K562 (cell line): ENCODE results near the gene PSMB8. TPM values are rescaled to one million over a fixed set of nuclear protein-coding genes. Genes with fewer than 3 reads are reported as not detected.
A peak's percentile ranks its signal among the peaks of the same experiment; 100 is the strongest.

Experiments used
- REST ChIP-seq, 2 experiments: fragments of 450-650 bp; formaldehyde crosslinking in 1 of 2; IDR thresholded peaks; 2 replicates each; pipeline versions ENCODE4 v1.4.0 to v1.6.1; 2014 to 2020; ENCODE audit warnings: mild to moderate bottlenecking in 2 of 2, borderline replicate concordance in 1 of 2, low read depth in 1 of 2
- polyA plus RNA-seq, 8 experiments: library from polyadenylated mRNA; depleted of rRNA in 4 of 8; stranded (reverse) in 5 of 8; unstranded in 3 of 8; fragments of >200 nt; fragmentation: Nextera tagmentation in 2 of 8; fragmentation: Illumina TruSeq in 1 of 8; extraction: Ambion mirVana in 2 of 8; extraction: Trizol in 1 of 8; gene quantifications; 2 replicates each; pipeline versions ENCODE4 v1.2.1 to v1.2.3, GENCODE V29; 2011 to 2014; ENCODE audit warnings: inconsistent platforms in 1 of 8, missing spikeins in 1 of 8
- total RNA-seq, 7 experiments: library from RNA; depleted of rRNA in 6 of 7; stranded (reverse); fragments of >200 nt in 6 of 7; fragmentation: Illumina TruSeq in 2 of 7; extraction: Trizol in 2 of 7; gene quantifications; 2 replicates each; pipeline versions ENCODE4 v1.2.1 to v1.2.3, GENCODE V29; 2011 to 2021; ENCODE audit warnings: low replicate concordance in 1 of 7

PSMB8 gene
- total and polyA plus RNA-seq, 9 of the 15 experiments (the other 6 are each of a cell fraction or from before 2014, with no cell fraction given): 0.71 to 4.0 (median 2.4) TPM

- TF ChIP-seq REST (IDR thresholded peaks at IDR 0.05; ENCODE audit: borderline replicate concordance): peak; percentile 85
- TF ChIP-seq REST (CRISPR knock-in tag; IDR thresholded peaks at IDR 0.05; ENCODE audit: low read depth): no peak
Observed at GRCh38 chr6:32885698-32886286, 41.9 kb upstream of the PSMB8 start (continued).
